ENCODE data around the gene GPR132. TPM values are rescaled to one million over a fixed set of nuclear protein-coding genes. Genes with fewer than 3 reads are reported as not detected.

GPR132 gene
- total and polyA plus RNA-seq, 2 of the 13 experiments (the other 11 are each of a cell fraction or from before 2014, with no cell fraction given), result not detected

GRCh38 chr14:105055736-105056302 lies 9.4 kb downstream of the GPR132 start:
- in situ Hi-C loops (cut with HindIII; ENCODE audit: extremely low pct_ligation_motif_present, low pct_unique_long_range_greater_than_20kb) (no loop called here), intact Hi-C loops (cut with micrococcal nuclease; ENCODE audit: unreplicated experiment) (no loop called here)
- Histone ChIP-seq H3K79me2 (ENCODE audit: insufficient read depth, low read length) (no peaks in the 10 kb centered on the region), H4K20me1 (ENCODE audit: insufficient read depth, low read length) (no peaks in the 10 kb centered on the region), H3K36me3 (replicated peaks in 1 of 2; ENCODE audit: control insufficient read depth in 1 of 2, insufficient read depth in 2 of 2, low read length in 2 of 2) (no peaks in the 10 kb centered on the region), H3K4me2 (ENCODE audit: low read depth, low read length) (no peak overlapping the region), H3K4me1 (ENCODE audit: insufficient read depth, low read length) (no peaks in the 10 kb centered on the region), H3K9me3 (ENCODE audit: low read length) (no peaks in the 10 kb centered on the region), H3K9ac (ENCODE audit: insufficient read depth, low read depth, low read length) (no peak overlapping the region), H3K4me3 (replicated peaks in 1 of 3; ENCODE audit: insufficient read depth in 1 of 3, low read depth in 2 of 3, low read length in 3 of 3) (no peak overlapping the region), H3K27me3 (ENCODE audit: control insufficient read depth in 1 of 2, insufficient read depth in 2 of 2, low read length in 2 of 2) (peaks cover 8 to 51% of the 10 kb centered on the region in 2 experiments), H3K27ac (ENCODE audit: extremely low read length, insufficient read depth, low read length) (no peak overlapping the region), H2AFZ (ENCODE audit: low read length) (no peak overlapping the region)
- ChIA-PET CTCF (ENCODE audit: low intra/inter-chr PET ratio, low total read pairs) (no interaction called here), POLR2A (no interaction called here)
- ATAC-seq (no peak), DNase-seq (ENCODE audit: low spot score) (no peak), FAIRE-seq (no peak)
- 47% methylated on average over 19 of the region's 33 CpGs for WGBS (ENCODE audit: low lambda C conversion rate)
- BruUV-seq (replicated peaks), result no TSS peak
- TF ChIP-seq ZFP62 (CRISPR knock-in tag; IDR thresholded peaks at IDR 0.05) (no peak), ZNF468 (CRISPR knock-in tag; IDR thresholded peaks at IDR 0.05) (no peak), NR2F6 (IDR thresholded peaks at IDR 0.05) (no peak), NR2F6 (CRISPR knock-in tag; IDR thresholded peaks at IDR 0.05) (no peak), ZNF770 (CRISPR knock-in tag; IDR thresholded peaks at IDR 0.05) (no peak), ZNF207 (IDR thresholded peaks at IDR 0.05; ENCODE audit: borderline replicate concordance) (no peak), KDM5B (CRISPR knock-in tag; IDR thresholded peaks at IDR 0.05; ENCODE audit: borderline replicate concordance) (no peak), ZNF639 (CRISPR knock-in tag; conservative IDR thresholded peaks at IDR 0.05) (no peak), SMARCE1 (IDR thresholded peaks at IDR 0.05; ENCODE audit: borderline replicate concordance) (no peak), ZNF83 (CRISPR knock-in tag; IDR thresholded peaks at IDR 0.05; ENCODE audit: borderline replicate concordance) (no peak), HBP1 (CRISPR knock-in tag; IDR thresholded peaks at IDR 0.05; ENCODE audit: low read depth) (no peak), PHF20 (CRISPR knock-in tag; IDR thresholded peaks at IDR 0.05) (no peak), KAT2B (IDR thresholded peaks at IDR 0.05; ENCODE audit: borderline replicate concordance, low read depth, low read length) (no peak), SCMH1 (CRISPR knock-in tag; IDR thresholded peaks at IDR 0.05; ENCODE audit: borderline replicate concordance) (no peak), HMGA1 (CRISPR knock-in tag; conservative IDR thresholded peaks at IDR 0.05) (no peak), TFAP4 (IDR thresholded peaks at IDR 0.05; ENCODE audit: borderline replicate concordance, low read depth) (no peak), ZNF460 (CRISPR knock-in tag; IDR thresholded peaks at IDR 0.05; ENCODE audit: borderline replicate concordance) (no peak), THAP8 (CRISPR knock-in tag; IDR thresholded peaks at IDR 0.05; ENCODE audit: borderline replicate concordance) (no peak)

All from HepG2 (cell line).